DND-41 (cell line): ENCODE measurements around the gene ETV5.

Source experiments
- CTCF ChIP-seq: IDR thresholded peaks from 2 replicates; pipeline ENCODE4 v1.5.1; 2012; ENCODE audit warnings: borderline replicate concordance, low read length, moderate library complexity, mild to moderate bottlenecking; ENCODE audit not compliant: poor library complexity, severe bottlenecking; ENCODE audit errors: extremely low read depth
- EZH2 ChIP-seq: IDR thresholded peaks from 3 replicates; pipeline ENCODE4 v1.6.1; 2012; ENCODE audit warnings: borderline replicate concordance, low read depth, mild to moderate bottlenecking, moderate library complexity, low read length, inconsistent platforms; ENCODE audit not compliant: severe bottlenecking

- TF ChIP-seq CTCF = no peak
- no peak for TF ChIP-seq EZH2
Measured at GRCh38 chr3:186038360-186038759, 70.5 kb downstream of the ETV5 start.
